ENCODE results near the gene ILK.

The ILK gene

GRCh38 chr11:6635082-6635932 lies 31.7 kb downstream of the ILK start:
- in situ Hi-C loops (cut with HindIII; ENCODE audit: low sequenced_read_pairs) = no loop called here
- TF ChIP-seq, protein P1, sequence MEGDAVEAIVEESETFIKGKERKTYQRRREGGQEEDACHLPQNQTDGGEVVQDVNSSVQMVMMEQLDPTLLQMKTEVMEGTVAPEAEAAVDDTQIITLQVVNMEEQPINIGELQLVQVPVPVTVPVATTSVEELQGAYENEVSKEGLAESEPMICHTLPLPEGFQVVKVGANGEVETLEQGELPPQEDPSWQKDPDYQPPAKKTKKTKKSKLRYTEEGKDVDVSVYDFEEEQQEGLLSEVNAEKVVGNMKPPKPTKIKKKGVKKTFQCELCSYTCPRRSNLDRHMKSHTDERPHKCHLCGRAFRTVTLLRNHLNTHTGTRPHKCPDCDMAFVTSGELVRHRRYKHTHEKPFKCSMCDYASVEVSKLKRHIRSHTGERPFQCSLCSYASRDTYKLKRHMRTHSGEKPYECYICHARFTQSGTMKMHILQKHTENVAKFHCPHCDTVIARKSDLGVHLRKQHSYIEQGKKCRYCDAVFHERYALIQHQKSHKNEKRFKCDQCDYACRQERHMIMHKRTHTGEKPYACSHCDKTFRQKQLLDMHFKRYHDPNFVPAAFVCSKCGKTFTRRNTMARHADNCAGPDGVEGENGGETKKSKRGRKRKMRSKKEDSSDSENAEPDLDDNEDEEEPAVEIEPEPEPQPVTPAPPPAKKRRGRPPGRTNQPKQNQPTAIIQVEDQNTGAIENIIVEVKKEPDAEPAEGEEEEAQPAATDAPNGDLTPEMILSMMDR (IDR thresholded peaks at IDR 0.05; ENCODE audit: low read depth, low read length, missing control alignments) = no peak
- no peak overlapping the region for H3K4me3 ChIP-seq (ENCODE audit: low read depth, low read length)
- DNase-seq (ENCODE audit: low read depth) = no peak

DNA sequence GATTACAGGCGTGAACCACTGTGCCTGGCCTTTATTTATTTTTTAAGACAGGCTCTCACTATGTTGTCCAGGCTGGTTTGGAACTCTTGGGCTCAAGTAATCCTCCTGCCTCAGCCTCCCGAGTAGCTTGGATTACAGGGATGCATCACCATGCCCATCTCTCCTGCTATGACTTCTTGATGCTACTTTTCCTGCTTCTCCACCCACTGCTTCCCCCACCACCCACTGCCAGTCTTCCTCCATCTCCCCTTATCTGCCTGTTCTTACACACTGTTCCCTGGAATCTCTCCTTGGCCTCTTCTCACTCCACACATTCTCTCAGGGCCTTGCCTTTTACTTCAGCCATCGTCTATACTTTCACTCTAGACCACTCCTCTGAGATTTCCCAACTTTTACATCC lies 32.9 kb downstream of the ILK start:
- no peak overlapping the region for H3K4me3 ChIP-seq (ENCODE audit: low read depth, low read length)
- no peak for DNase-seq (ENCODE audit: low read depth)
- in situ Hi-C loops (cut with HindIII; ENCODE audit: low sequenced_read_pairs) = no loop called here
- TF ChIP-seq, protein P1 (IDR thresholded peaks at IDR 0.05; ENCODE audit: low read depth, low read length, missing control alignments) = no peak

DNA sequence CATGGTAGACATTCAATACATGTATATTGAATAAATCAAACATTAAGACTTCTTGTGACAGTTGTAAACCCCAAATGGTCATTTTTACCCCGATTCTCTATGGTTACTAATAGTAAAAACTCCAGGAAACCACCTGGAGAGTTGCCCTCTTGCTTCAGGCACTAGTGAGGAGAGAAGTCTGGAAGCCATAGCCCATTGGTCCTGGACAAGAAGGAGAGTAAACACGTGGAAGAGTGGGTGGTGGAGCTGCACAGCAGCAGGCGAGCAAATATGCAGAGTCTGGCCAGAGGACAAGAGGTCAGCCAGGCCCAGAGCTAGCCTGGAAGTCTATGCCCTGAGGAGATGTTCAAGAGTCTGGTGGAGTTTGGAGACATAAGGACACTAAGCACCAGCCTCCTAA lies 34.3 kb downstream of the ILK start:
- peak; percentile 48 for DNase-seq (ENCODE audit: low read depth)
- TF ChIP-seq, protein P1 (IDR thresholded peaks at IDR 0.05; ENCODE audit: low read depth, low read length, missing control alignments) = no peak
- no peak overlapping the region for H3K4me3 ChIP-seq (ENCODE audit: low read depth, low read length)
- in situ Hi-C loops (cut with HindIII; ENCODE audit: low sequenced_read_pairs) = no loop called here

GRCh38 chr11:6638429-6638828 lies 34.9 kb downstream of the ILK start:
- TF ChIP-seq, protein P1 (IDR thresholded peaks at IDR 0.05; ENCODE audit: low read depth, low read length, missing control alignments) = no peak
- H3K4me3 ChIP-seq (ENCODE audit: low read depth, low read length) = no peak overlapping the region
- in situ Hi-C loops (cut with HindIII; ENCODE audit: low sequenced_read_pairs) = no loop called here
- no peak for DNase-seq (ENCODE audit: low read depth)

DNA sequence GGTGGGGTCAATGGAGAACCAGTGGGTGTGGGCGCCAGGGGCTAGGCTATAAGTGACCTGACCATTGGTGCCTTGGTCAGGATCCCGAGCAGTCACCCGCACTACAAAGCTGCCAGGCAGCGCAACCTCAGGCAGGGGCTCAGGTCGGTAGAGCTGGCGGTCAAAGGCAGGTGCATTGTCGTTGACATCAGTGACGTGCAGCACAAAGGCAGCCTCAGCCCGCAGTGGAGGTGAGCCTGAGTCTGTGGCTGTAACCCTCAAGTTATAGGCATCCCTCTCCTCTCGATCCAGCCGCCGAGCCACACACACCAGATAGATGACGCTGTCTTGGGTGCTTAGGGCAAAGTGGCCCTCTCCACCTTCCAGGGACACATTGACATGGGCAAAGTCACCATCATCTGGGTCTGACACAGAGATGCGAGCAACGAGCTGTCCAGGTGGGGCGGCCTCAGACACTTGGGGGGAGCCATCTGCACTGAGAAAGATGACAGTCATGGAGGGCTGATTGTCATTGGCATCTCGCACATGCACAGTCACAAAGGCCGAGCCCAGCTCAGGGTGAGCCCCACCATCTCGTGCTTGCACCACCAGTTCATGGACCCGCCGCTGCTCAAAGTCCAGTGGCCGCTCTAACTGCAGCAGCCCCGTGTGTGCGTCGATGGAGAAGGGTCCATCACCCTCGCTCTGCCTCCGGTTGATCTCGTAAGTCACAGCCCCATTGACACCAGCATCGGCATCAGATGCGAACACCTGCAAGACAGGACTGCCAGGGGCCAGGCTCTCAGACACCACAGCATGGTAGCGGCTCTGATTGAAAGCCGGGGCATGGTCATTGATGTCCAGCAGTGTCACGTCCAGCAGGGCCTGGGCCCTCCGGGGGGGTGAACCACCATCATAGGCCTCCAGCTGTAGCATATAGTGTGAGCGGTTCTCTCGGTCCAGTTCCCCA lies 36.7 kb downstream of the ILK start:
- in situ Hi-C loops (cut with HindIII; ENCODE audit: low sequenced_read_pairs) = no loop called here
- no peak for DNase-seq (ENCODE audit: low read depth)
- TF ChIP-seq, protein P1 (IDR thresholded peaks at IDR 0.05; ENCODE audit: low read depth, low read length, missing control alignments) = no peak
- no peak overlapping the region for H3K4me3 ChIP-seq (ENCODE audit: low read depth, low read length)

GRCh38 chr11:6640985-6641701 lies 37.6 kb downstream of the ILK start:
- in situ Hi-C loops (cut with HindIII; ENCODE audit: low sequenced_read_pairs) = no loop called here
- no peak overlapping the region for H3K4me3 ChIP-seq (ENCODE audit: low read depth, low read length)
- TF ChIP-seq, protein P1 (IDR thresholded peaks at IDR 0.05; ENCODE audit: low read depth, low read length, missing control alignments) = no peak
- DNase-seq (ENCODE audit: low read depth) = no peak

Measured in astrocyte of the cerebellum (primary cell).